ENCODE measurements around the gene GNAI2.

The GNAI2 gene

DNA sequence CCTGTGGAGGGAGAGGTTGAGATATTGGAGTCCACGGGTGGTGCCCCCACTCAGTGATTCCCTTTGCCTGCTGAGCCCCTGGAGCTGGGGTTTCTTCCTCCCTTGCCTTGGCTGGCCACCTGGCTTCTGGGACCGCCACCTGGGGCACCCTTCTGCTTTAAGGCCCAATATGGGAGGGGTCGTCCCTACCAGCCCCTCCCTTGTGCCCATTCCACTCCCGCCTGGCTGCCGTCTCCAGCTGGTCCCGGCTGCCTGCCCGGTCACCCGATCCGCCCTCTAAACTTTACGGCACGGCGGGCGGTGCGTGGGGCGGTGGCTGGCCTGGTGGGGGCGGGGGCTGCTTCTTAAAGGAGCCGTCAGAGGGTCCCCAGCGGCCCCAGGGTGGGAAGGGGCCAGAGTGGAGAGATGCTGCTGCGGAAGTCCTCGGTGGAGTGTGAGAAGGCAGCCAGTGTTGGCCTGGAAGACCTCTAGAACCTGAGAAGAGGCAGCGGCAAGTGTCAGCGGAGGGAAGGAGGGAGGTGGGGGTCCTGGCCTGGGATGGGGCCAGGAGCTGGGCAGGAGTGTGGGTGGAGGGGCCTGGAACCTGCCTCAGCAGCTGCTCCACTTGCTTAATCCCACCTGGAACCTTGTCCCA, 31.4 kb downstream of the GNAI2 start:
- no peak for DNase-seq (ENCODE audit: low spot score)
- CTCF ChIA-PET, result interaction anchor here (1.0 kb wide), 1 partner anchor 41 kb away, joined by 4 read pairs; no protein-coding TSS in a partner anchor
- TF ChIP-seq, protein P1, sequence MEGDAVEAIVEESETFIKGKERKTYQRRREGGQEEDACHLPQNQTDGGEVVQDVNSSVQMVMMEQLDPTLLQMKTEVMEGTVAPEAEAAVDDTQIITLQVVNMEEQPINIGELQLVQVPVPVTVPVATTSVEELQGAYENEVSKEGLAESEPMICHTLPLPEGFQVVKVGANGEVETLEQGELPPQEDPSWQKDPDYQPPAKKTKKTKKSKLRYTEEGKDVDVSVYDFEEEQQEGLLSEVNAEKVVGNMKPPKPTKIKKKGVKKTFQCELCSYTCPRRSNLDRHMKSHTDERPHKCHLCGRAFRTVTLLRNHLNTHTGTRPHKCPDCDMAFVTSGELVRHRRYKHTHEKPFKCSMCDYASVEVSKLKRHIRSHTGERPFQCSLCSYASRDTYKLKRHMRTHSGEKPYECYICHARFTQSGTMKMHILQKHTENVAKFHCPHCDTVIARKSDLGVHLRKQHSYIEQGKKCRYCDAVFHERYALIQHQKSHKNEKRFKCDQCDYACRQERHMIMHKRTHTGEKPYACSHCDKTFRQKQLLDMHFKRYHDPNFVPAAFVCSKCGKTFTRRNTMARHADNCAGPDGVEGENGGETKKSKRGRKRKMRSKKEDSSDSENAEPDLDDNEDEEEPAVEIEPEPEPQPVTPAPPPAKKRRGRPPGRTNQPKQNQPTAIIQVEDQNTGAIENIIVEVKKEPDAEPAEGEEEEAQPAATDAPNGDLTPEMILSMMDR (conservative IDR thresholded peaks at IDR 0.05; ENCODE audit: low read depth), result no peak
- POLR2A ChIA-PET (ENCODE audit: low non-redundant PET), result no interaction called here
- peak overlapping the region; percentile 100 for H3K27ac ChIP-seq

DNA sequence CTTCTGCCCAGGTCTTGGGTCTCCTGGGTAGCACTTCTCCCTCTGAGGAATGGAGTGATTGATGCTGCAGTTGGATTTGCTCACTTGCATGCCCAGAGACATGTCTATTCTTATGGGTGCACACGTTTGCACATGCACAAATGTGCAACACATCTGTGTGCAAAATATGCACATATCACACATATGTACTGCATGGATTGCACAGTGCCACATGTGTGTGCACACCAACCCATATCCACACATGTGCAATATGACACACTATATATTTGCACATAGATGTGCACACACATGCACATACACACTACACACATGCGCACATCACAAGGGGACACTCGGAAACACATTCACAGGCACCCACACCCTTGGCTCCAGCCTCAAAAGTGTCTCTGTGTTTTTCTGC, 32.3 kb downstream of the GNAI2 start:
- DNase-seq (ENCODE audit: low spot score), result no peak
- TF ChIP-seq, protein P1 (conservative IDR thresholded peaks at IDR 0.05; ENCODE audit: low read depth), result no peak
- peak overlapping the region; percentile 100 for H3K27ac ChIP-seq
- CTCF ChIA-PET, result no interaction called here
- POLR2A ChIA-PET (ENCODE audit: low non-redundant PET), result no interaction called here

DNA sequence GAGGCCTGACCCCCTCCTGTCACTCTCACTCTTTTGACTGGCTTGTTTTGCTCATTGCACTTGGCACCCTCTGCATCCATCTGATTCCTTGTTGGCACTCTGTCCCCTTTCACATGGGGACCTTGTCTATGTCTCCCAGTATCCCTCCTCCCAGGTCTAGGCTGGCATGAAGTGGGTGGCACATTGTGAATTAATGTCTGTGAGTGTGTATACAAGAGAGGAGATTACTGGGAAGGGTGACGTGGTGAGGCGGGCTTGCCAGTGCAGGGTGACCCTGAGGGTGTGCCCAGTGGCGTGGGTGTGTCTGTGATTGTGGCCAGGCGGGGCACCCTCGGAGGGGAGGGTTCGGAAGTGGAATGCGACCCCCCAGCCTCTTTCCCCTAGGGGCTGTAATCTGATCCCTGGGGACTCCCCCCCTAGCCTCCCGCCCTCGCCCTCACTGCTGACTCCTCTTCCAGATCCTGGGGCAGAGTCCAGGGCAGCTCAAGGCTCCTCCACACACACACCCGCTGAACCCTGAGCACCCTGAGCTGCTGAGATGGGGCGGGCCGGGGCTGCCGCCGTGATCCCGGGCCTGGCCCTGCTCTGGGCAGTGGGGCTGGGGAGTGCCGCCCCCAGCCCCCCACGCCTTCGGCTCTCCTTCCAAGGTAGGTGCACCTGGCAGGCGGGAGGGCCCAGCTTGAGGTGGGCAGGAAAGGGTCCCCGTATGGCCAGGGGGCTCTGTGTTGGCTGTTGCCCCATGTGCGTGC, 32.9 kb downstream of the GNAI2 start, which contains the start of gene SEMA3B:
SEMA3B (plus strand) TSS at position 445 of the 749 bp plus-strand sequence; CDS start at position 539, 94 bp downstream.
- DNase-seq (ENCODE audit: low spot score), result peak; percentile 84
- peak within 1 kb of the TSS; percentile 100 for H3K27ac ChIP-seq
- CTCF ChIA-PET, result interaction anchor here (0.7 kb wide), 1 partner anchor 23 kb away, joined by 3 read pairs; no protein-coding TSS in a partner anchor
- POLR2A ChIA-PET (ENCODE audit: low non-redundant PET), result no interaction called here
- TF ChIP-seq, protein P1 (conservative IDR thresholded peaks at IDR 0.05; ENCODE audit: low read depth), result no peak

DNA sequence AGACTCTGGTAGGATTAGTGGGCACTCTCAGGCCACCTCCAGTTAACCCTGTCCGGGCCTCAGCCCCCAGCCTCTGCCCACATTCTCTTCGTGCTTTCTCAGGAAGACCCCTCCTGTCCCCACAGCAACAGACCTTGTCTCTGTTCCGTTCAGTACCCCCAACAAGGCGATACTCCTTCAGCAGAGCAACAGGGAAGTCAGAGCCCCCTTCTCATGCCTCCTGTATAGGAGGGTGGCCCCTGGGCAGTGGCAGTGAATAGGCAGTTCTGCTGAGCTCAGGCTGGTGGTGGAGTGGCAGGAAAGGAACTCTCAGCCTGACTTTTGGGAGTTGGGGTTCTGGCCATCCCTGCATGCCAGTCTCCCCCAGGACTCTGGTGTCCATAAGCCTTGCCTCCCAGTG, 33.5 kb downstream of the GNAI2 start:
- POLR2A ChIA-PET (ENCODE audit: low non-redundant PET), result interaction anchor here (0.6 kb wide), 1 partner anchor 76 kb away, joined by 3 read pairs; no protein-coding TSS in a partner anchor
- CTCF ChIA-PET, result interaction anchor here (0.7 to 1.4 kb wide), 2 partner anchors 9 to 23 kb away, joined by 3 to 4 read pairs; no protein-coding TSS in a partner anchor
- no peak for DNase-seq (ENCODE audit: low spot score)
- peak overlapping the region; percentile 100 for H3K27ac ChIP-seq
- TF ChIP-seq, protein P1 (conservative IDR thresholded peaks at IDR 0.05; ENCODE audit: low read depth), result no peak

DNA sequence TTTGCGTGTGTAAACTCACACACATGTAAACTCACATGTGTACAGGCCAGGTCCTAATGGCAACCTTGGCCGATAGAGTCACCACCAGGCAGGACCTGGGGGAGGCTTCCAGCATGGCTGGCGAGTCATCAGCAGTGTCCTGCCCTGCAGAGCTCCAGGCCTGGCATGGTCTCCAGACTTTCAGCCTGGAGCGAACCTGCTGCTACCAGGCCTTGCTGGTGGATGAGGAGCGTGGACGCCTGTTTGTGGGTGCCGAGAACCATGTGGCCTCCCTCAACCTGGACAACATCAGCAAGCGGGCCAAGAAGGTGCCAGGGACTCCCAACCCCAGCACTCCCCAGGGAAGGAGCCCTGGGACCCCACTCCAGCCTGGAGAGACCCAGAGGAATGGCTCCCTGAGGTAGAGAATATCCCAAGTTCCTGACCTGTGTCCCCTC, 34.0 kb downstream of the GNAI2 start:
- peak overlapping the region; percentile 100 for H3K27ac ChIP-seq
- peak; percentile 46 for DNase-seq (ENCODE audit: low spot score)
- ChIA-PET POLR2A (ENCODE audit: low non-redundant PET) (interaction anchor here (0.6 kb wide), 1 partner anchor 76 kb away, joined by 3 read pairs; no protein-coding TSS in a partner anchor), CTCF (interaction anchor here (1.4 kb wide), 1 partner anchor 10 kb away, joined by 4 read pairs; no protein-coding TSS in a partner anchor)
- TF ChIP-seq, protein P1 (conservative IDR thresholded peaks at IDR 0.05; ENCODE audit: low read depth), result no peak

DNA sequence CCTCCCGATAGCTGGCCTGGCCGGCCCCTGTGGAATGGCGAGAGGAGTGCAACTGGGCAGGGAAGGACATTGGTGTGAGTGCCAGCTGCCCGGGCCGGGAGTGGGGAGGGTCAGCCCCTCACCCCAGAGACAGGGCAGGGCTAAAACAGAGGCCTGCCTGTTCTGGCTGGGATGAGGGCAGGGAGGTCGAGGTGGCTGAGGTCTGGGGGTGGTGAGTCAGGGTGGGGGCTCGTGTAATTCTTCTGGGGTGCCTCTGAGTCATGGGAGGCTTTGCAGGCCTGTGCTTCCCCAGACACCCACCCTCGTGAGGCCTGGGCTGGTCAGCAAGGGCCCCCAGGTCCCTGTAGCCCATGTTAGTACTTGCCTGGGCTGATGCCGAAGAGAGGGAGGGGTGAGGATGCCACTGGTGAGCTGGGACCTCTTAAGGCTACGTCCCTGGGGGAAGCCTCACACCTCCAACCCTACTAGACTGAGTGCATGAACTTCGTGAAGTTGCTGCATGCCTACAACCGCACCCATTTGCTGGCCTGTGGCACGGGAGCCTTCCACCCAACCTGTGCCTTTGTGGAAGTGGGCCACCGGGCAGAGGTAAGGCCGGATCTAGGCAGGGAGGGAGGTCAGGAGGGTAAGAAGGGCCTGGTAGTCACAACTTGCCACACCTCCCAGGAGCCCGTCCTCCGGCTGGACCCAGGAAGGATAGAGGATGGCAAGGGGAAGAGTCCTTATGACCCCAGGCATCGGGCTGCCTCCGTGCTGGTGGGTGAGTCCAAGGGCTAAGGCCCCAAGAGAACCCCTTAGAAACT, 34.6 kb downstream of the GNAI2 start:
- DNase-seq (ENCODE audit: low spot score), result no peak
- peak overlapping the region; percentile 100 for H3K27ac ChIP-seq
- TF ChIP-seq, protein P1 (conservative IDR thresholded peaks at IDR 0.05; ENCODE audit: low read depth), result no peak
- CTCF ChIA-PET, result interaction anchor here (0.7 to 1.9 kb wide), 3 partner anchors 10 to 44 kb away, joined by 4 to 9 read pairs (median 5); no protein-coding TSS in a partner anchor
- POLR2A ChIA-PET (ENCODE audit: low non-redundant PET), result no interaction called here

Measured in RWPE1 (cell line).